HL-60 (cell line): ENCODE results near the gene SLC49A3.

Experiments used
- POLR2AphosphoS5 ChIP-seq: IDR thresholded peaks from 2 replicates; pipeline ENCODE4 v1.6.1; 2012; ENCODE audit warnings: low read depth
- REST ChIP-seq: IDR thresholded peaks from 2 replicates; pipeline ENCODE4 v1.6.1; 2012; ENCODE audit warnings: low read depth; ENCODE audit not compliant: insufficient replicate concordance
- TF ChIP-seq, protein P1 (sequence below): IDR thresholded peaks from one replicate; pipeline ENCODE4 v1.5.1; 2011; ENCODE audit warnings: low read length, control low read depth, inconsistent platforms; ENCODE audit not compliant: insufficient read depth

- TF ChIP-seq, protein P1, sequence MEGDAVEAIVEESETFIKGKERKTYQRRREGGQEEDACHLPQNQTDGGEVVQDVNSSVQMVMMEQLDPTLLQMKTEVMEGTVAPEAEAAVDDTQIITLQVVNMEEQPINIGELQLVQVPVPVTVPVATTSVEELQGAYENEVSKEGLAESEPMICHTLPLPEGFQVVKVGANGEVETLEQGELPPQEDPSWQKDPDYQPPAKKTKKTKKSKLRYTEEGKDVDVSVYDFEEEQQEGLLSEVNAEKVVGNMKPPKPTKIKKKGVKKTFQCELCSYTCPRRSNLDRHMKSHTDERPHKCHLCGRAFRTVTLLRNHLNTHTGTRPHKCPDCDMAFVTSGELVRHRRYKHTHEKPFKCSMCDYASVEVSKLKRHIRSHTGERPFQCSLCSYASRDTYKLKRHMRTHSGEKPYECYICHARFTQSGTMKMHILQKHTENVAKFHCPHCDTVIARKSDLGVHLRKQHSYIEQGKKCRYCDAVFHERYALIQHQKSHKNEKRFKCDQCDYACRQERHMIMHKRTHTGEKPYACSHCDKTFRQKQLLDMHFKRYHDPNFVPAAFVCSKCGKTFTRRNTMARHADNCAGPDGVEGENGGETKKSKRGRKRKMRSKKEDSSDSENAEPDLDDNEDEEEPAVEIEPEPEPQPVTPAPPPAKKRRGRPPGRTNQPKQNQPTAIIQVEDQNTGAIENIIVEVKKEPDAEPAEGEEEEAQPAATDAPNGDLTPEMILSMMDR = no peak
- TF ChIP-seq REST (no peak), POLR2AphosphoS5 (no peak)
These were observed 22.5 kb downstream of the SLC49A3 start for GRCh38 chr4:666436-666810.
